ENCODE results near the gene EXOC6B. TPM values are rescaled to one million over a fixed set of nuclear protein-coding genes. Genes with fewer than 3 reads are reported as not detected.

Gene EXOC6B
- total RNA-seq, 1 experiment from 2014 or later, result 33.7 TPM

GRCh38 chr2:72150861-72151356 lies 674.9 kb downstream of the EXOC6B start:
- ATAC-seq, result no peak
- Mint-ChIP-seq H3K27ac (no peak overlapping the region), H3K9me3 (no peaks in the 10 kb centered on the region), H3K4me1 (peaks cover 28% of the 10 kb centered on the region), H3K4me3 (no peak overlapping the region), H3K36me3 (no peaks in the 10 kb centered on the region), H3K27me3 (ENCODE audit: low read depth) (peaks cover 75% of the 10 kb centered on the region)
- ChIA-PET POLR2A (no interaction called here), CTCF (interaction anchor here (0.6 to 4.1 kb wide), 54 partner anchors 9 to 621 kb away, joined by 3 to 68 read pairs (median 4); no protein-coding TSS in a partner anchor)
- DNase-seq (ENCODE audit: low spot score), result no peak
- TF ChIP-seq HMGA2 (CRISPR knock-in tag; IDR thresholded peaks at IDR 0.05) (no peak), FOXP1 (CRISPR knock-in tag; IDR thresholded peaks at IDR 0.05; ENCODE audit: borderline replicate concordance) (no peak), AR (CRISPR knock-in tag; IDR thresholded peaks at IDR 0.05) (no peak), GABPB1 (CRISPR knock-in tag; IDR thresholded peaks at IDR 0.05) (no peak), ZNF416 (CRISPR knock-in tag; IDR thresholded peaks at IDR 0.05) (no peak), ELF4 (CRISPR knock-in tag; IDR thresholded peaks at IDR 0.05; ENCODE audit: low read depth) (no peak), ATF2 (CRISPR knock-in tag; IDR thresholded peaks at IDR 0.05; ENCODE audit: borderline replicate concordance, low read depth) (no peak), ZNF219 (CRISPR knock-in tag; IDR thresholded peaks at IDR 0.05; ENCODE audit: borderline replicate concordance) (no peak), GRHL2 (CRISPR knock-in tag; IDR thresholded peaks at IDR 0.05; ENCODE audit: insufficient replicate concordance, severe bottlenecking) (no peak)
- TF ChIP-seq, protein P1, sequence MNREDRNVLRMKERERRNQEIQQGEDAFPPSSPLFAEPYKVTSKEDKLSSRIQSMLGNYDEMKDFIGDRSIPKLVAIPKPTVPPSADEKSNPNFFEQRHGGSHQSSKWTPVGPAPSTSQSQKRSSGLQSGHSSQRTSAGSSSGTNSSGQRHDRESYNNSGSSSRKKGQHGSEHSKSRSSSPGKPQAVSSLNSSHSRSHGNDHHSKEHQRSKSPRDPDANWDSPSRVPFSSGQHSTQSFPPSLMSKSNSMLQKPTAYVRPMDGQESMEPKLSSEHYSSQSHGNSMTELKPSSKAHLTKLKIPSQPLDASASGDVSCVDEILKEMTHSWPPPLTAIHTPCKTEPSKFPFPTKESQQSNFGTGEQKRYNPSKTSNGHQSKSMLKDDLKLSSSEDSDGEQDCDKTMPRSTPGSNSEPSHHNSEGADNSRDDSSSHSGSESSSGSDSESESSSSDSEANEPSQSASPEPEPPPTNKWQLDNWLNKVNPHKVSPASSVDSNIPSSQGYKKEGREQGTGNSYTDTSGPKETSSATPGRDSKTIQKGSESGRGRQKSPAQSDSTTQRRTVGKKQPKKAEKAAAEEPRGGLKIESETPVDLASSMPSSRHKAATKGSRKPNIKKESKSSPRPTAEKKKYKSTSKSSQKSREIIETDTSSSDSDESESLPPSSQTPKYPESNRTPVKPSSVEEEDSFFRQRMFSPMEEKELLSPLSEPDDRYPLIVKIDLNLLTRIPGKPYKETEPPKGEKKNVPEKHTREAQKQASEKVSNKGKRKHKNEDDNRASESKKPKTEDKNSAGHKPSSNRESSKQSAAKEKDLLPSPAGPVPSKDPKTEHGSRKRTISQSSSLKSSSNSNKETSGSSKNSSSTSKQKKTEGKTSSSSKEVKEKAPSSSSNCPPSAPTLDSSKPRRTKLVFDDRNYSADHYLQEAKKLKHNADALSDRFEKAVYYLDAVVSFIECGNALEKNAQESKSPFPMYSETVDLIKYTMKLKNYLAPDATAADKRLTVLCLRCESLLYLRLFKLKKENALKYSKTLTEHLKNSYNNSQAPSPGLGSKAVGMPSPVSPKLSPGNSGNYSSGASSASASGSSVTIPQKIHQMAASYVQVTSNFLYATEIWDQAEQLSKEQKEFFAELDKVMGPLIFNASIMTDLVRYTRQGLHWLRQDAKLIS (CRISPR knock-in tag; IDR thresholded peaks at IDR 0.05; ENCODE audit: borderline replicate concordance), result no peak

DNA sequence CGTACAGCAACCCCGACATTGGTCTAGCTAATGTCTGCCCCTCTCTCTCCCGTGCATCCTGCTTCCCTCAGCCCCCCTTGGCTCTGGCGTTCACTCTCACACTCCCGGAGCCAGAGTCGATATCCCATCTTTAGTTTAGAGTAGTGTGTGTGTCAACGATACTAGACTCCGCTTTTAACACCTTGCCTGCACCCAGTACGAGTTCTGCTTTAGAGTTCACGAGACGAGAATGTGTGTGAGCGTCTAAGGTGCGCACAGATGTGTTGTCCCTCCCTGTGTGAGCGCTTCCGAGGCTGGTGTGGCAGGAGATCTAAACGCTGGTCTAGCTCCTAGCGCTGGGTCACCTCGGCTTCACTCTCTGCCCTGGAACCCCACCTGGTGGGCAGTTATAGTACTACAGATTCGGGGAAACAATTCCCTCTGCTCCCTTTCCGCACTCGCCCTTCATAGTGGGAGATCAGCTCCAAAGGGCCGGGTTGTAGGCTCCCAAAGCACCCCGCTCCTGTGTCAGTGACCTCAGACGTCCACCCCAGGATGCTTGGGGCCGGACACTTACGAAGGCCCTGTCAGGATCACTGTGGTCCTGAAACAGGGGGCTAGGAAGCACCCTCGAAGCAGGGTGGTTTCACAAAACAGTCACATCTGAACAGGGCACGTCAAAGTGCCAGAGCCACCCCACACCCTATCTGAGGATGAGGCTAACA lies 675.5 kb downstream of the EXOC6B start:
- peak; percentile 56 for ATAC-seq
- Mint-ChIP-seq H3K36me3 (no peaks in the 10 kb centered on the region), H3K27ac (no peak overlapping the region), H3K27me3 (ENCODE audit: low read depth) (peaks cover 78% of the 10 kb centered on the region), H3K9me3 (no peaks in the 10 kb centered on the region), H3K4me1 (peaks cover 31% of the 10 kb centered on the region), H3K4me3 (peak overlapping the region; percentile 79)
- TF ChIP-seq, protein P2, sequence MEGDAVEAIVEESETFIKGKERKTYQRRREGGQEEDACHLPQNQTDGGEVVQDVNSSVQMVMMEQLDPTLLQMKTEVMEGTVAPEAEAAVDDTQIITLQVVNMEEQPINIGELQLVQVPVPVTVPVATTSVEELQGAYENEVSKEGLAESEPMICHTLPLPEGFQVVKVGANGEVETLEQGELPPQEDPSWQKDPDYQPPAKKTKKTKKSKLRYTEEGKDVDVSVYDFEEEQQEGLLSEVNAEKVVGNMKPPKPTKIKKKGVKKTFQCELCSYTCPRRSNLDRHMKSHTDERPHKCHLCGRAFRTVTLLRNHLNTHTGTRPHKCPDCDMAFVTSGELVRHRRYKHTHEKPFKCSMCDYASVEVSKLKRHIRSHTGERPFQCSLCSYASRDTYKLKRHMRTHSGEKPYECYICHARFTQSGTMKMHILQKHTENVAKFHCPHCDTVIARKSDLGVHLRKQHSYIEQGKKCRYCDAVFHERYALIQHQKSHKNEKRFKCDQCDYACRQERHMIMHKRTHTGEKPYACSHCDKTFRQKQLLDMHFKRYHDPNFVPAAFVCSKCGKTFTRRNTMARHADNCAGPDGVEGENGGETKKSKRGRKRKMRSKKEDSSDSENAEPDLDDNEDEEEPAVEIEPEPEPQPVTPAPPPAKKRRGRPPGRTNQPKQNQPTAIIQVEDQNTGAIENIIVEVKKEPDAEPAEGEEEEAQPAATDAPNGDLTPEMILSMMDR (IDR thresholded peaks at IDR 0.05), result peak; percentile 83
- TF ChIP-seq NR1H2 (CRISPR knock-in tag; IDR thresholded peaks at IDR 0.05), result no peak
- no peak for TF ChIP-seq TEAD4 (CRISPR knock-in tag; IDR thresholded peaks at IDR 0.05)
- DNase-seq (ENCODE audit: low spot score), result peak; percentile 85
- ChIA-PET CTCF (interaction anchor here (0.5 to 4.1 kb wide), 72 partner anchors 8 to 1996 kb away, joined by 3 to 68 read pairs (median 4); no protein-coding TSS in a partner anchor), POLR2A (no interaction called here)
